Germinal center (tissue), 1 donor: ENCODE results near the gene GRK7.
"Not testable (repeated sequence)": the region's sequence is repeated elsewhere in the genome, so short reads cannot be mapped to it uniquely, and the experiment has no call there.

Source experiments
- DNase-seq: peaks from one replicate; pipeline ENCODE4 v3.0.0; 2012; ENCODE audit warnings: mixed read lengths, low spot score

Gene GRK7

GRCh38 chr3:141796081-141796888 lies 33.1 kb downstream of the GRK7 start:
- DNase-seq = peak; percentile 44

GRCh38 chr3:141796889-141797781 lies 33.9 kb downstream of the GRK7 start:
- DNase-seq = peak; percentile 30

- DNase-seq = no peak
Measured at GRCh38 chr3:141797819-141798447, 34.7 kb downstream of the GRK7 start.

GRCh38 chr3:141798448-141798845 lies 35.2 kb downstream of the GRK7 start:
- no peak for DNase-seq

GRCh38 chr3:141802316-141803077 lies 39.3 kb downstream of the GRK7 start:
- no peak for DNase-seq

GRCh38 chr3:141803538-141803937 lies 40.3 kb downstream of the GRK7 start:
- DNase-seq = not testable (repeated sequence)

- DNase-seq = no peak
Measured at GRCh38 chr3:141804447-141804777, 41.2 kb downstream of the GRK7 start.

- DNase-seq = no peak
Measured at GRCh38 chr3:141804778-141805639, 41.8 kb downstream of the GRK7 start.

GRCh38 chr3:141807277-141808033 lies 44.2 kb downstream of the GRK7 start:
- no peak for DNase-seq

GRCh38 chr3:141808586-141808985 lies 45.4 kb downstream of the GRK7 start:
- no peak for DNase-seq

GRCh38 chr3:141810161-141810560 lies 47.0 kb downstream of the GRK7 start:
- no peak for DNase-seq

GRCh38 chr3:141811348-141811747 lies 48.1 kb downstream of the GRK7 start:
- no peak for DNase-seq

GRCh38 chr3:141812084-141812483 lies 48.9 kb downstream of the GRK7 start:
- DNase-seq = no peak

- no peak for DNase-seq
Measured at GRCh38 chr3:141812586-141812985, 49.4 kb downstream of the GRK7 start.
